CD4-positive, CD25-positive, alpha-beta regulatory T cell (primary cell): Measurements from ENCODE around the gene ECT2L. TPM values are rescaled to one million over a fixed set of nuclear protein-coding genes. Genes with fewer than 3 reads are reported as not detected.

Source experiments
- ATAC-seq, 2 donors: fragments of 150-1000 bp; cut with Tn5 transposase; one replicate each; pipeline ENCODE4 v1.10.0; 2021; ENCODE audit warnings: low read depth in 2 of 2, moderate number of reproducible peaks in 2 of 2, moderate library complexity in 1 of 2
- DNase-seq, 3 donors: peaks; one replicate each; pipeline versions ENCODE4 v3.0.0 to v3.0.0-alpha.2; 2012 to 2022; ENCODE audit warnings: mixed read lengths in 1 of 3
- H3K27ac ChIP-seq: one replicate; pipeline ENCODE4 v1.7.0; 2013; ENCODE audit warnings: mild to moderate bottlenecking, low read length; ENCODE audit not compliant: insufficient read depth, poor library complexity, severe bottlenecking
- H3K27me3 ChIP-seq: one replicate; pipeline ENCODE4 v1.7.0; 2013; ENCODE audit warnings: low read length; ENCODE audit not compliant: control insufficient read depth, insufficient read depth
- H3K36me3 ChIP-seq: one replicate; pipeline ENCODE4 v1.7.0; 2013; ENCODE audit warnings: mild to moderate bottlenecking, low read length, moderate library complexity; ENCODE audit not compliant: control insufficient read depth, insufficient read depth
- H3K4me1 ChIP-seq: 2 replicates; pipeline ENCODE4 v1.7.0; 2013; ENCODE audit warnings: mild to moderate bottlenecking, low read length; ENCODE audit not compliant: insufficient read depth, control insufficient read depth, poor library complexity, severe bottlenecking
- H3K4me3 ChIP-seq: one replicate; pipeline ENCODE4 v1.7.0; 2013; ENCODE audit warnings: low read depth, mild to moderate bottlenecking, low read length, moderate library complexity
- H3K9me3 ChIP-seq, 2 experiments: 1 replicate in 1 of 2; 2 replicates in 1 of 2; pipeline ENCODE4 v1.7.0; 2013; ENCODE audit warnings: low read length in 2 of 2, mild to moderate bottlenecking in 1 of 2, moderate library complexity in 1 of 2; ENCODE audit not compliant: control insufficient read depth in 2 of 2
- H3K27ac Mint-ChIP-seq, 3 donors: one replicate each; pipeline ENCODE4 v1.8.0; 2020 to 2022; ENCODE audit warnings: mild to moderate bottlenecking in 3 of 3, mixed read lengths in 3 of 3, moderate library complexity in 2 of 3
- H3K27me3 Mint-ChIP-seq: one replicate; pipeline ENCODE4 v1.8.0; 2022; ENCODE audit warnings: mild to moderate bottlenecking, mixed read lengths
- H3K36me3 Mint-ChIP-seq: one replicate; pipeline ENCODE4 v1.8.0; 2020; ENCODE audit warnings: mixed read lengths
- H3K4me1 Mint-ChIP-seq, 4 donors: one replicate each; pipeline ENCODE4 v1.8.0; 2020 to 2022; ENCODE audit warnings: mixed read lengths in 4 of 4, mild to moderate bottlenecking in 1 of 4
- H3K4me3 Mint-ChIP-seq, 4 donors: one replicate each; pipeline ENCODE4 v1.8.0; 2020 to 2022; ENCODE audit warnings: mild to moderate bottlenecking in 4 of 4, mixed read lengths in 4 of 4, moderate library complexity in 3 of 4
- H3K9me3 Mint-ChIP-seq, 7 donors: one replicate each; pipeline ENCODE4 v1.8.0; 2020 to 2022; ENCODE audit warnings: mixed read lengths in 7 of 7, mild to moderate bottlenecking in 3 of 7, moderate library complexity in 2 of 7
- polyA plus RNA-seq, 4 donors: library from polyadenylated mRNA; unstranded; fragments of 300-500 nt; fragmentation: Illumina TruSeq; gene quantifications; one replicate each; pipeline ENCODE4 v1.2.3, GENCODE V29; 2021
- total RNA-seq: library from RNA; stranded (reverse); gene quantifications from one replicate; pipeline ENCODE4 v1.2.3, GENCODE V29; 2022

Gene ECT2L
- total and polyA plus RNA-seq, 5 donors from 2014 or later: 0.03 to 0.10 (median 0.09) TPM; not detected in 2

DNA sequence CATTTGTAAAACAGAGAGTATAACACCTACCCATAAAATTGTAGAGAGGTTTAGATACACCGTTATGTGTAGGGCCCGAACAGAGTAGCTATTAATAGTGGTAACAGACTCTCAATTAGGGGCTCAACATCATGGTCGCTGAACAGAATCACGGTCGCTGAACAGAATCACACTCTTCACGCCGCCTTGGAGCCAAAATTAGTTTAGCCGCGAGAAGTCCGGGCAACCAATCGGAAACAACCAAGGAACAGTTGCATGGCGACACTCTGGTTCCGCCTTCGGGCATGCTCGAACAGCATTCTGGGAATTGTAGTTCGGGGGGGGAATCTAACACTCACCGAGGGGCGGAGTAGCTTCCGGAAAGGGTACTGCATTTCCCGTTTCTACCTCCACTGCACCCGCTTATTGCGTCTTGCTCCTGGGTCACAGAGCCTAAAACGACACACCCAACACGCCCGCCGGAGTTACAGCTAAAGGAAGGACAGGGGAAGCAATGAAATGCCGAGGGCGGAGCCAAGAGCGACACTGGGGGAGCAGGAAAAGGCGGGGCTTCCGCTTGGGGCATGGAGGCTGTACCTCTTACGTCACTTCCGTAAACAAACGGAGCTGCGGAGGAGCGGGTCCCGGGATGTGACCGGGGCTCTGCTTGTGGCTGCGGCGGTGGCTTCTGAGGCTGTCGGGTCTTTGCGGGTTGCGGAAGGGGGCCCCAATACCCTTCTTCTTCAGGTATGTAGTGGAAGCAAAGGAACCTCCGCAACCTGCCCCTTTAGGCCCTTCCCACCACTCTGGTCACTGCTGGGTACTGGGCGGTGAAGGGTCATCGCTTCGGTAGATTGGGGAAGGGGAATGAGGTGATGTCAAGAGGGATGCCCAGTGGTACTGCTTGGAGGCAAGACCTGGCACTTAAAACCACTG is 22.5 kb upstream of the ECT2L start, which contains the start of gene CCDC28A:
Gene CCDC28A, plus strand, starts transcription at position 593 of the 915 bp plus-strand sequence. CDS start 2,352 bp downstream, outside the sequence.
- Mint-ChIP-seq H3K27ac (peak within 1 kb of the TSS; percentile 98 to 100 (median 99)), H3K4me1 (peaks cover 19 to 40% (median 31%) of the 10 kb centered on the region in 4 donors), H3K27me3 (no peaks in the 10 kb centered on the region), H3K4me3 (peak within 1 kb of the TSS; percentile 95 to 100 (median 100)), H3K36me3 (peaks cover 19% of the 10 kb centered on the region), H3K9me3 (no peaks in the 10 kb centered on the region)
- ATAC-seq (peak; percentile 88 to 90), DNase-seq (peak; percentile 93 to 97 (median 97))
- H3K4me3 ChIP-seq: peak within 1 kb of the TSS; percentile 97
- peaks cover 19% of the 10 kb centered on the region for H3K36me3 ChIP-seq
- H3K27ac ChIP-seq: peak within 1 kb of the TSS; percentile 97
- peaks cover 20% of the 10 kb centered on the region for H3K4me1 ChIP-seq
- no peaks in the 10 kb centered on the region for H3K9me3 ChIP-seq
- H3K27me3 ChIP-seq: no peaks in the 10 kb centered on the region

DNA sequence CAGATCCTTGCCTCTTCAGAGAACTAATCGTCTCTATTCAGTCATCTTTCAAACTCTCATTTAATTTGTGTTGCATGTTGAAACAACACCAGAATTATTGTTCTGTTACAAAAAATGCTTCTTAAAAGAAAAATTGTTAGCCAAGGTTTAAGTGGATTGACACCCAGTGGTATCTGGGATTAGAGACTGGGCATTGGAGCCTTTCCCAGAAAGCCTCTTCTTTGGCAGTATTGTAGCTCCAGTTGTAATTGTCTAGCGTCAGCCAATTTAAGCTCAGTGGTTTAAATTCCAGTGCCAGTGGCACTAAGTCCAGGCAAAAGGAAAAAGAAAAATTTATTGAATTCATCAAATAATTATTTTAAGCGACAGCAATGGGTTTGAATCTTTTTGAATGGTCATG is 21.5 kb upstream of the ECT2L start:
- Histone ChIP-seq H3K4me3 (peak overlapping the region; percentile 97), H3K27me3 (no peaks in the 10 kb centered on the region), H3K9me3 (no peaks in the 10 kb centered on the region), H3K4me1 (peaks cover 20% of the 10 kb centered on the region), H3K27ac (peak overlapping the region; percentile 97), H3K36me3 (peaks cover 24% of the 10 kb centered on the region)
- Mint-ChIP-seq H3K27ac (peak overlapping the region; percentile 98 to 100 (median 99)), H3K27me3 (no peaks in the 10 kb centered on the region), H3K9me3 (no peaks in the 10 kb centered on the region), H3K4me1 (peaks cover 23 to 47% (median 35%) of the 10 kb centered on the region in 4 donors), H3K4me3 (peak overlapping the region; percentile 95 to 100 (median 100)), H3K36me3 (peaks cover 26% of the 10 kb centered on the region)
- DNase-seq (no peak), ATAC-seq (no peak)

- H3K27ac Mint-ChIP-seq: no peak overlapping the region
Measured at GRCh38 chr6:138776659-138777058, 19.2 kb upstream of the ECT2L start.

GRCh38 chr6:138778331-138778730 is 17.6 kb upstream of the ECT2L start:
- H3K36me3 ChIP-seq: peaks cover 56% of the 10 kb centered on the region
- peaks cover 13% of the 10 kb centered on the region for H3K4me1 ChIP-seq
- Mint-ChIP-seq H3K9me3 (no peaks in the 10 kb centered on the region), H3K36me3 (peaks cover 48% of the 10 kb centered on the region), H3K4me3 (peak overlapping the region in 1 of 4 donors; percentile 5), H3K27ac (peak overlapping the region in 1 of 3 donors; percentile 25), H3K27me3 (no peaks in the 10 kb centered on the region), H3K4me1 (peaks cover 20 to 50% (median 38%) of the 10 kb centered on the region in 4 donors)
- no peaks in the 10 kb centered on the region for H3K27me3 ChIP-seq
- H3K27ac ChIP-seq: no peak overlapping the region
- ATAC-seq (no peak), DNase-seq (no peak)
- H3K4me3 ChIP-seq: no peak overlapping the region
- no peaks in the 10 kb centered on the region for H3K9me3 ChIP-seq

More at GRCh38 chr6:138776659-138777058, 19.2 kb upstream of the ECT2L start:
- H3K4me3 Mint-ChIP-seq: no peak overlapping the region
- peaks cover 23 to 50% (median 36%) of the 10 kb centered on the region in 4 donors for H3K4me1 Mint-ChIP-seq
- DNase-seq: no peak
- no peaks in the 10 kb centered on the region for H3K27me3 ChIP-seq
- no peak for ATAC-seq
- H3K4me1 ChIP-seq: peaks cover 20% of the 10 kb centered on the region
- peaks cover 35% of the 10 kb centered on the region for H3K36me3 Mint-ChIP-seq
- H3K9me3 ChIP-seq: no peaks in the 10 kb centered on the region
- no peaks in the 10 kb centered on the region for H3K27me3 Mint-ChIP-seq
- no peak overlapping the region for H3K4me3 ChIP-seq
- peaks cover 42% of the 10 kb centered on the region for H3K36me3 ChIP-seq
- H3K27ac ChIP-seq: no peak overlapping the region
- no peaks in the 10 kb centered on the region for H3K9me3 Mint-ChIP-seq

DNA sequence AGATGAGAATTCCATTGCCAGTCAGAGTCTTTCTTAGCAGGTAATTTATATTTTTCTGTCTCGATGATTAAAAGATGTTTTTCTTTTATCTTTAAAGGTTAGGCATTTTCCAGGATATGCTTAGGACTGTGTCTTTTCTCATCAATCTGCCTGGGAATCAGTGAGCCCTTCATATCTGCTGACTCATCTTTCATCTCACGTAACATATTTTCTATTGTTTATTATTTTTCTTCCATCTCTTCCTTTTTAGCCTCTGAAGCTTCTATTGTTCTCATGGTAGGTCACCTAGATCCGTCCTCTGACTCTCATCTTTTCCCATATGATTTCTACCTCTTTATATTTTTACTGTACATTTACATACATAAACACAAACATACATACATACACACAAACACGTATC is 13.6 kb upstream of the ECT2L start:
- H3K36me3 ChIP-seq: peaks cover 73% of the 10 kb centered on the region
- no peak overlapping the region for H3K27ac ChIP-seq
- no peaks in the 10 kb centered on the region for H3K9me3 Mint-ChIP-seq
- H3K27me3 Mint-ChIP-seq: no peaks in the 10 kb centered on the region
- H3K4me3 ChIP-seq: no peak overlapping the region
- peaks cover 19 to 35% (median 26%) of the 10 kb centered on the region in 4 donors for H3K4me1 Mint-ChIP-seq
- DNase-seq (no peak), ATAC-seq (no peak)
- H3K27ac Mint-ChIP-seq: peak overlapping the region in 2 of 3 donors; percentile 6 to 23
- H3K9me3 ChIP-seq: no peaks in the 10 kb centered on the region
- no peaks in the 10 kb centered on the region for H3K27me3 ChIP-seq
- H3K36me3 Mint-ChIP-seq: peaks cover 45% of the 10 kb centered on the region
- H3K4me1 ChIP-seq: peaks cover 4% of the 10 kb centered on the region
- H3K4me3 Mint-ChIP-seq: peak overlapping the region in 1 of 4 donors; percentile 24

DNA sequence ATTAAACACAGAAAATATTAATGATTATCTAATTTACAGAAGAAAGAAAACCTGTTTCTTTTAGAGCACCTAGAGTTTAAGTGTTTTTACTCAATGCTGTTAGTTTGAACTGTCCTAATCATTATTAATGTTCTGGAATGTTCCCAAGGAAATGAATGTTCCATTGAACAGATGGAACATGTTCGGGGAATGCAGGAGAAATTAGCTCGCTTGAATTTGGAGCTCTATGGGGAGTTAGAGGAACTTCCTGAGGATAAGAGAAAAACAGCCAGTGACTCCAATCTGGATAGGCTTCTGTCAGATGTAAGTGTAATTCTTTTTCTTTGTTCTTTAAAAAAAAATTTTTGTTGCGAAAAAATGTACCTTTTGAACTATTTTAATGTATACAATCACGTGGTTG is 10.8 kb upstream of the ECT2L start:
- DNase-seq: no peak
- H3K4me3 Mint-ChIP-seq: no peak overlapping the region
- ATAC-seq: no peak
- Histone ChIP-seq H3K4me3 (no peak overlapping the region), H3K4me1 (peaks cover 4% of the 10 kb centered on the region), H3K9me3 (no peaks in the 10 kb centered on the region), H3K27ac (no peak overlapping the region), H3K27me3 (no peaks in the 10 kb centered on the region), H3K36me3 (peaks cover 80% of the 10 kb centered on the region)
- no peaks in the 10 kb centered on the region for H3K27me3 Mint-ChIP-seq
- peaks cover 10 to 18% (median 16%) of the 10 kb centered on the region in 4 donors for H3K4me1 Mint-ChIP-seq
- H3K36me3 Mint-ChIP-seq: peaks cover 46% of the 10 kb centered on the region
- H3K27ac Mint-ChIP-seq: no peak overlapping the region
- no peaks in the 10 kb centered on the region for H3K9me3 Mint-ChIP-seq

DNA sequence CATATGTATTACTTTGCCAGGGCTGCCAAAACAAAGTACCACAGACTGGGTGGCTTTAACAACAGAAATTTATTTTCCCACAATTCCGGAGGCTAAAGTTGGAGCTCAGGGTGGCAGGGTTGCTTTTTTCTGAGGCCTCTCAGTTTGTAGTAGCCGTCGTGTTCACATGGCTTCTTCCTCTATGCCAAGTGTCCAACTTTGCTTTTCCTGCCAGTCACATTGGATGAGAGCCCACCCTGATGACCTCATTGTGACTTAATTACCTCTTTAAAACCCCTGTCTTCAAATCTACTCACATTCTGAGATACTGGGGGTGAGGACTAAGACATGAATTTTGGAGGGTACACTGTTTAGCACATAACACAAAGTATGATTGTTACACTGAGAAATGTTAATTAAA is 9.9 kb upstream of the ECT2L start:
- Histone ChIP-seq H3K4me1 (peaks cover 4% of the 10 kb centered on the region), H3K27me3 (no peaks in the 10 kb centered on the region), H3K4me3 (no peak overlapping the region), H3K36me3 (peaks cover 81% of the 10 kb centered on the region), H3K27ac (no peak overlapping the region), H3K9me3 (no peaks in the 10 kb centered on the region)
- ATAC-seq (no peak), DNase-seq (no peak)
- Mint-ChIP-seq H3K9me3 (no peaks in the 10 kb centered on the region), H3K27ac (no peak overlapping the region), H3K4me1 (peaks cover 10 to 18% (median 15%) of the 10 kb centered on the region in 4 donors), H3K4me3 (no peak overlapping the region), H3K36me3 (peaks cover 52% of the 10 kb centered on the region), H3K27me3 (peaks cover 4% of the 10 kb centered on the region)
